ENCODE results near the gene MAGI3.
"Not testable (repeated sequence)": the region's sequence is repeated elsewhere in the genome, so short reads cannot be mapped to it uniquely, and the experiment has no call there.

Gene MAGI3

DNA sequence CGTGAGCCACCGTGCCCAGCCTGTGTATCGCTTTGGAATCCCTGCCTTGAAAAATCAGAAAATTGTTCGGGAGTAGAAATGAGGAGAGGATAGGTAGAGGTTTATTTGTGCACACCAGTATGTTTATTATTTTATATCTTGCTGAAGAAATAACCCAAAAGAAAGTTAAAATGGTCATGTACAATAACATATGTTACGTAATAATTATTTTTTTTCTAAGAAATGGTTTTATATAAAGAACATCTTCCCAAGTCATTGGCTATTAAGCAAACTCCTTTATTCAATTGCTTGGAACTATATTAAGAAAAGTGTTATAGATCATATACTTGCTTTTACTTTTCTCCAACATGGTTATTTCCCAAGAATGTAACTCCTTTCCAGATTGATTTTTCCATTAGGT is 197.2 kb downstream of the MAGI3 start:
- no peak for DNase-seq

DNA sequence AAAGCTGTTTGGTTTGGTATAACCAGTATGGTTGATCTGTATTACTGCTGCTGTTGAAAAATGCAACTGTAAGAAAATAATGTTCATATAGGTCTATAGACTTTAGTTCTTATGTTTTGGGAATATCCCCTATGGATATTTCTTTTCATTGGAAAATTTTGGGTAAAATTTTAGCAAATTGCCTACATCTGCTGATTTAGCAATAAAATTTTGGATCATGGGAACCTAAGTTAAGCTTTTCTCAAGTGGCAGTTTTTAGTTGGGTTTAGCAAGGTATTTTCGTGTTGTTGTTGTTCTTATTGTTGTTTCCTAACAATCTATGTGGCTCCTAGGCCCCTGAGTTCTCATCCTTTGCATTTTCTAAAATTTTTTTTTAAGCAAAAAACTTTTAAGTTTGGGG is 201.9 kb downstream of the MAGI3 start:
- DNase-seq: no peak

DNA sequence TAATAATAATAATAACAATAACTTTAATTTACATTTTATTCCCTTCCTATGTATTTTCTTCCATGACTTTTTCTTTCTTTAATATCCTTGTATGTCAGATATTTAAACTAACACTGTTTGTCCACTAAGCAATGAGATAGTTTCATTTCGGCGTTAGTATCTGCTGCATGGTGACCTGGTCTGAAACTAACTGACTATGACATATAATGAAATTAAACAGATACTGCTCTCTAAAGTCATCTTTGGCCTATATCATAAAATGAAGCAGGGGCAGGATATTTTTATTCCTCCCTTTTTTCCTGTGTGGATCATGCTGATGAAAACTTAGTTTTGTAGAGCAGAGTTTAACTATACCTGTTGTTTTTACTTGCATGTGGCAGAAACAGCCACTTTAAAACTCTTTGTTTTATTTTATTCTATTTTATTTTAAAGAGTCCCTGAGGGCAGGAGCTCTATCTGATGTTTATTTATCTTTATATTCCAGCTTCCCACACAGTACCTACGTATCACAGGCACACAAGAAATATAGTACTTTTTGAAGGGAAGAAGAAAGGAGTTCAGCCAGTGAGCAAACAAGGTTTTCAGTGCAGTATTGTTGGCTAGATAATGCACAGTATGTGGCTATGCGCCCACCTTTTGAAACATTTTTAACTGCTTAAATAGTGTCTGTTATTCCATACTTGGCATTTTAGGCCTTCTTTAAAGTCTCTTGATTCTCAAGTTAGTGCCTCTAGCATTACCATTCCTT is 203.4 kb downstream of the MAGI3 start:
- DNase-seq: no peak

DNA sequence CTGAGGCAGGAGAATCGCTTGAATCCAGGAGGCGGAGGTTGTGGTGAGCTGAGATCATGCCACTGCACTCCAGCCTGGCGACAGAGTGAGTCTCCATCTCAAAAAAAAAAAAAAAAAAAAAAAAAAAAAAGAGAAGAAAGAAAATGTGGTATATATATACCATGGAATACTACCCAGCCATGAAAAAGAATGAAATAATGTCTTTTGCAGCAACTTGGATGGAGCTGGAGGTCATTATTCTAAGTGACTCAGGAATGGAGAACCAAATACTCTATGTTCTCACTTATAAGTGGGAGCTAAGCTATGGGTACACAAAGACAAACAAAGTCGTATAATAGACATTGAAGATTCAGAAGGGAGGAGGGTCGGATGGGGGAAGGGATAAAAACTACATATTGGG is 214.2 kb downstream of the MAGI3 start:
- DNase-seq: not testable (repeated sequence)

DNA sequence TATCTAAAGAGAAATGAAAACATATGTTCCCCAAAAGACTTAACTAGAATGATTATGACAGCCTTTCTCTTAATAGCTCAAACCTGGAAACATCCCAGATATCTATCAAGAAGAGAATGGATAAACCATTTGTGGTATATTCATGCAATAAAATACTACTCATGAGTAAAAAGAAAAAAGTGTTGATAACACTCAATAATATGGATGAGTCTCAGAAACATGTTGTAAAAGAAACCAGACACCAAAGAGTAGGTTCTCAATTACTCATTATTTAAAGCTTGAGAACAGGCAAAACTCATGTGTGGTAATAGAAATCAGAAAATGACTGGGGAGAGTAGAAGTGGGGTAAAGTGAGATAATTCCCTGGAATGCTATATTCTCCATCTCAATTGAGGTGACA is 214.8 kb downstream of the MAGI3 start:
- no peak for DNase-seq

DNA sequence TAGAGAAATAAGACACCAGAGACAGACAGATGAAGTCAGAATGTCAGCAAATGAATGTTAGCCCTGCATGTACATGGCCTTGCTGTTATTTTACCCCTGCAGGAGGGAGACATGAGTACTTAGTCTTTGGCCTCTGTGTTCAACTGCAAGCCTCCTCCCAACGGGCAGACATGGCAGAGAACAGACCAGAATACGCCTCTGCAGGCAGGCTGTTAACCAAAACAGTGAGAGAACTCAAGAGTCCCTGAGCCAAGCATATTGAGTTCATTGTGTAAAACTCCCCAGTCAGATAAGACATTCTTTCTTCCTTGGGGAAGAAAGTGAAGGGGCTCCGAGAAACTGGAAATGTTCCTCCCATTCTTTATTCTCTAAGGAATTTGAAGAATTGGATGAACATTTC is 218.1 kb downstream of the MAGI3 start:
- no peak for DNase-seq

DNA sequence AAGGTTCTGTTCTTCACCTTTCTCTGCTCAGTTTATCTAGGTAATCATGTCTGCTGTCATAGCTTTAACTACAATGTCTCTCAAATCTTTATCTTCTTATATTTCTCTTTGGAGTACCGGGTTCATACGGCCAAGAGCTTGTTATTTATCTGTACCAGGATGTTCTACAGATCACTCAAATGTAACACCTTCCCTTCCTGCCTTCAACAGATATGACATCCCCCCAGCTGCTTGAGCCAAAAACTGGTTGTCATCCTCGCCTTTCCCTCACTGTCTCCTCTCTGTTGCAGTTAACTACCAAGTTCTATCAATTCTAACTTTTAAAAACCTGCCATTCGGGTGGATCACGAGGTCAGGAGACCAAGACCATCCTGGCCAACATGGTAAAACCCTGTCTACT is 220.1 kb downstream of the MAGI3 start:
- no peak for DNase-seq

DNA sequence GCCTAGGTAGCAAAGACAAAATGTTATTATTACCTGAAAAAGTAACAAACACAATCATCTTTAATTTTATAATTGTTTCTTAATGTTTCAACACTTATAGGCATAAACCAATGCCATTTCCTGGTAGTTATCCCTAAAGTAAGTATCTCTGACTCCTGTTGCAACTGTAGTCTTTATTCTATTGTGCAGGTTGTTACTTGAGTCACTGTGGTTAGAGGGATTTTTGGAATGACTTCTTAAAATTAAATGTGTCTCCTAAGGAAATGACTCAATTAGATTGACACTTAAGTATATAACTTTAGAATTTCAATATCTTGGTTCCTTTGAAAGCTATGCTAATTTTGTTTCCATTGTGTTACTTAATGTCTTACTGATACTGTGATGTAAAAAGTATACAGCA is 225.1 kb downstream of the MAGI3 start:
- no peak for DNase-seq

DNA sequence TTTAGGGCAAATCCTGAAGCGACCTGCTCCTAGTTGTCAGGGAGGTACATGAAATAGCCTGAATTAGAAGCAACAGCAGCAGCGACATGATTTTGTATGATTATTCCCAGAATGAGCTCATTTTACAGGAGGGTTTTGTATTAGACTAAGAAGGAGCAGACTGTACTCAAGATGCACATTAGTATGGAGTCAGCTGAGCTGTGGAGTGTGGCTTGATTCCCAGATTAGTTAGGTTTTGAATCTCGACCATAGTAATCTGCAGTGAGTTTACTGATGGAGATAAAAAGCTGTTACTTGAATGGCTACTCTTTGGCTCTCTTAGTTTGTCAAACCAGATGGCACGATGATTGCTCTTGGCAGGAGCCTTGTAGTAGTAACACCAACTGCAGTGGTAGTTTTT is 225.8 kb downstream of the MAGI3 start:
- DNase-seq: no peak

DNA sequence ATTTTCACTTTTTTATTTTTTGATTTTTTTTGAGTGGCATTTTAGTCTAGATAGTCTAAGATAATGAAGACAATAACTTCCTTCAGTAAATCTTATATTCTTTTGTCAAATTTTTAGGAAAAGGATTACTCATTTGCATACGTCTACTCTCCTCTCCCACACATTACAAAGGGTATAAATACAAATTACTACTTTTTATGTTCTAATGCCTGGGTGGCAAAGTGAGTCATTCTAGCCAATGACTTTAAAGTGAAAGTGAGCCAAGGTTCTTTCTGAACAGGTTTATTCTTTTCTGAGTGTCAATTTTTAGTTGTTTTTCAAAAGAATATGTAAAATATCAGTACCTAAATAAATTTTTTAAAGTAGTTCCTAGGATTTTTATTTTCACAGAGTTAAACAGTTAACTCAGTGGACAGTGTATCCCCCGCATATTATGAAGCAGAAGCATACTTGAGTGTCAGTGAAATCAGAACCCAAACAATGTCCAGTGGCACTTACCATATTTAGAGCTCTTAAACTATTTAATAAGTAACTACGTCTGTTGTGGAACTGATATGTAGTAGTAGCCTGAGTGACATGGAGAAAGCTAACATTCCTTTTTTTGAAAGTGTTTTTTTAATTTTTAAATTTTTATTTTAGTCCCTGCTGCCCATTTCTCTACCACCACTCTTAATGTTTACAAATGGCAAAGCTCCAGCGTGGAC is 227.3 kb downstream of the MAGI3 start:
- no peak for DNase-seq

DNA sequence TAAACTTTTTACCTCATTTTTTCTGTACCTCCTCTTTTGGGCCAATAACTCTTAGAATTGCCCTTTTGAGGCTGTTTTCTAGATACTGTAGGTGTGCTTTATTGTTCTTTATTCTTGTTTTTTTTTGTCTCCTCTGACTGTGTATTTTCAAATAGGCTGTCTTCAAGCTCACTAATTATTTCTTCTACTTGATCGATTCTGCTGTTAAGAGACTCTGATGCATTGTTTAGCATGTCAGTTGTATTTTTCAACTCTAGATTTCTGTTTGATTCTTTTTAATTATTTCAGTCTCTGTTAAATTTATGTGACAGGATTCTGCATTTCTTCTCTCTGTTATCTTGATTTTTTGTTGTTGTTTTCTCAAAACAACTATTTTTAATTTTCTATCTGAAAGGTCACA is 238.7 kb downstream of the MAGI3 start:
- DNase-seq: no peak

DNA sequence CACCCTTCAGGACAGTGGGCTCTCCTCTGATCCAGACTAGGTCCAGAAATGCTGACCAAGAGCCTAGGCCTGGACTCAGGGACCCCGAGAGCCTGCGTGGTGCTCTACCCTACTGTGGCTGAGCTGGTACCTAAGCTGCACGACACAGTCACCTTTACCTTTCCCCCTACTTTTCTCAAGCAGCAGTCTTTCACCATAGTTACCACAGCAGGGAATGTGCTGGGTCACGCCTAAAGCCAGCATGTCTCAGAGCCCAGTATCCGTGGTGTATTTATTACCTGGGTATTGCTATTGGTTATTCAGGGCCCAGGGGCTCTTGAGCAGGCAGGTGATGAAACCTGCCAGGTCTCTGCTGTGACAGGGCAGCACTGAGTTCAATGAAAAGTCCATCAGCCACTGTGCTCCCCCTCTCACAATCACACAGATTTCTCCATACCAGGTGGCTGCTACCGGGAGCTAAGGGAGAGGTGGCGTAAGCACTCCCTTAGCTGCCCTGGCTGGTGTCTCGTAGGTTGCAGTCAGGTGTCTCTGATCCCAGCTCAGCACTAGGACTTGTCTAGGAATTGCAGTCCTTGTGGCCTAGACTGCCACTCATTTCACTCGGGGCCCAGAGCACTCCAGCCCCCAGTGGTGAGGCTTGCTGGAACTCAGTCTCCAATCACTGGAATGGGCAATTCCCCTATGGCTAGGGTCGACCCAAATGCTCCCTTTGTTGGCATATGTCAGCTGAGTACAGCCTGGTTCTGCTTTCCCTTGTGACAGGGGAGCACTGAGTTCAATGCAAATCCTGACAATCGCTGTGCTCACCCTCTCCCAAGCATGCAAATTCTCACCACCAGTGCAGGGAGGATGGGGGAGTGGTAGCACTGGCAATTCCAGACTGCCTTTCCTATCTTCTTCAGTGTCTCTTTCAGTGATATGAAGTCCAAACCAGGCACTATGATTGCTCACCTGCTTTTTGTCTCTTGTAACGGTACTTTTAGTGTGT is 240.3 kb downstream of the MAGI3 start:
- no peak for DNase-seq

DNA sequence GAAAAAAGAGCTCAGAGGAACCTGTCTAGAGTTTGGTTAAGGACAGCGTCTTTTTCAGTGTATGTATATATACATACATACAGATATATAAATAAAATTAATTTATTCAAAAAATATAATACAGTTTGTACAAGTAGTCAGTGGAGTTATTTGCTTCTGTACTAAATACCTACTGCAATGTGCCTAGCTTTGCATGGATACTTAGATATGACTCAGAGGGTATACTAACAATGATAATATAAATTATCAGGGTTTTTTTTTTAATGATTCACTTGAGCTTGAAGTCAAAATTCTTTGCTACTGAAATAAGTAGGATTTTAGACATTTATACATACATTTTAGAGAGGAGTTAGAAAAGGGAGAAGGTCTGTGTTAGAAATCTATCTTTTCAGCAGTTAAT is 251.1 kb downstream of the MAGI3 start:
- DNase-seq: no peak

DNA sequence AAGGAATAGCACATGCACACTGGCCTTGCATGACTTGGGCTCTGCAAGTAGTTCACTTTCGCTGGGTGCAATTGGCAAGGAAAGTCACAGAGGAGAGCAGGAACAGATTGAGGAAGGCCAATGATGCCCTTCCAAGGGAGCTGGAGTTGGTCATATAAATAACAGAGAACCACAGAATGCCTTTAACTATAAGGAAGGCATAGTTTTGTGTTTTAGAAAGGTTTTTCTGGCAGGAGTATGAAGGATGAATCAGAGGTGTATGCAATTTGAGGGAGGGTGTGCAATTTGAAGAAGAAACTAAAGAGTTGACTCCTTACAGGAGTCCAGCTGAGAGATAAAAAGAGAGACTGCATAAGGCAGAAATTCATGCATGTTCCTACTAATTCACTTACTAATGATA is 256.8 kb downstream of the MAGI3 start:
- DNase-seq: no peak

DNA sequence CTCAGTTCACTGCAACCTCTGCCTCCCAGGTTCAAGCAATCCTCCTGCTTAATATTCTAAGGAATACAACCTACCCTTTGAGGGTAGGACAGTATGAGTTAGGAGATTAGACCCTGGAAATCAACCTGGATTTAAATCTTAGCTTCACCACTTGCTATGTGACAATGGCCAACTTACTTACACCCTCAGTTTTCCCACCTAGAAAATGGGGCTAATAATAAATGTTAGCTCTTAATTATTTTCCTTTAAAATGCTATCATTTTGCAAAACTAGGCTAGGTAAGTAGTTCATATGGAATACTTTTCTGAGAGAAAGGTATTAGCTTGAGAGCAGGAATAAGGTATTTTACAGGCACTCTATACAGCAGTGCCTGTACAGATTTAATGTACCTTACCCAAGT is 258.2 kb downstream of the MAGI3 start:
- DNase-seq: no peak

DNA sequence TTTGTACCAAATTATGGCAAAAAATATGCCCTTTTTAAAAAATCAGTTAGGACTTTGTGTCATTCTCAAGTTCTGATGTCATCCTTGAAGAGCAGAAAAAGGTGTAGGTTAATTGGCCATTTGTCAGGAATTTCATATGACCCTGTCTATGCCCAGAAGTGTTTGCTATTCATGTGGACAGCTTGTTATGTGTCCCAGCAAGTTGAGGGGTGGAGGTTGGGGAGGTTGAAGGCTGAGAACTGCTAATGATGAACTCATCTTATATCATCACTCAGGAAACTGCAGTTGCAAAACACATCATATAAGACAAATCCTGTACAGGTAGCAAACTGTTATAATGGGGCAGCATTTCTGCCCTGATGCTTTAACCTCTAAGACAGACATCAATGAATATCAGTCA is 262.5 kb downstream of the MAGI3 start:
- no peak for DNase-seq

DNA sequence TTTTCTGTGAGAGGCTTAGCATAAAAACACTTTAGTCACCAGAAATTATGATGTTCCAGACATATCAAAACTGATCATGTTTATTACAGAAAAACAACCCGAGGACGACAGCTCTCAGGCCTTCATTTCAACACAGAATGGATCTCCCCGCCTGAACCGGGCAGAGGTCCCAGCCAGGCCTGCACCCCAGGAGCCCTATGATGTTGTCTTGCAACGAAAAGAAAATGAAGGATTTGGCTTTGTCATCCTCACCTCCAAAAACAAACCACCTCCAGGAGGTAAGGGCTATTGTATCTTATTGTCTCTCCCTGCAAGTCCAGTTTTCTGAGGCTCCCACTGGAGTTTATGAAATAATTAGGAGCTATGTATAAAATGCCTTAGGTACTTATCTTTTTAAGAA is 263.4 kb downstream of the MAGI3 start:
- no peak for DNase-seq

DNA sequence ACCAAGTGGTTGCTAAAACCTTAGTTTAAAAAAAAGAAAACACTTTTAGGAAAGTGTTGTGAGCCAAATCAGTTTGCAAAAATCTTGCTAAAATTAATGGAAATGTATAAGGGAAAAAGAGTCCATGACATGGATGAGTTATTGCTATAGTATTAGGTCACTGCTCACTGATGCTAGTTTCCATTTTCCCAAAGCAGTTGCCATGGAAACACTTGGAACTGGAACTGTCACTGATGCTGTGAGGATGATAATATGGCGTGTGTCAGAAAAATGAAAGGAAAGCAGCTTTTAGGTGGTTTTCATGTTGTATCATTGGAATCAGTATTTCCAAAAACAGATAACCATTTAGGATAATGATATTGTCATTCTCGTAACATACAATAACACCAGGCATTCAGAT is 264.6 kb downstream of the MAGI3 start:
- peak; percentile 14 for DNase-seq

DNA sequence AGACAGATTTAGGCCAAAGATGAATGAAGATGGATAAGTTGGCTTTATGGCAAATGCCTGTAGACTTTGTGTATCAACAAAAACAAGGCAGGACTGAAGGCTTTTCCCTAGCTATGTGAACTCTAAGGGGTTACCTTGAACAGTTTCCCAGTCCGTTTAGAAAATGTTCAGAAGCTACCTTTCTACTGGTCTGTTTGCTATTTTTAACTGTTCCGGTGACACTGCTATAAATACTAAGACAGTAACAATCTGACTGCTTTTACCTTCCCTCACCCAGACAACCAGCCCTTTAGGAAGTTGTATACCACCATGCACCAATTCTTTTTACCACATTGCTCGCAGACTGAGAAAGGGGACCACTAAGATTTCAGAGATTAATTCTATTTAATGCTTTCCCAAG is 266.8 kb downstream of the MAGI3 start:
- no peak for DNase-seq

DNA sequence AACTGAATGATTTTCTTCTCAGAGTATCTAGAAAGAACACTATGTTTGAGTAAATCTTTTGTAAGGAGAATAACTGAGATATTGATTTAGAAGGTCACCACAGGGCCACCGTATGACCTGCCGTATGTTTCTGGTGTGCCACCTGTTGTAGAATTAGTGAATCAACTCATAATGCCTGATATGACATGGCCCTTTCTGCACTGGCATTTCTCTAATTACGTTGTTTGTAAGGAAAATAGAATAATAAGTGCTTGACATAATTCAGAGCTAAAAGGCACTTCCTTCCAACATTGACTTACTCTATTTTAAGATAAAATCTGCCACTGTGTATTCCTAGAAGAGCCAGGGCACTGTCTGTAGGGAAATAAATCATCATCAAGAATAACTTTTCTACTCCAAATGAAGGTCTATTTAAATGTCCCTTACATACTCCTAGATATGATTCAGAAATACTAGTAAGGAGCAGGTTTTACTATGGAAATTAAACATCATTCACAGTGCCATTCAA is 267.3 kb downstream of the MAGI3 start:
- DNase-seq: no peak

DNA sequence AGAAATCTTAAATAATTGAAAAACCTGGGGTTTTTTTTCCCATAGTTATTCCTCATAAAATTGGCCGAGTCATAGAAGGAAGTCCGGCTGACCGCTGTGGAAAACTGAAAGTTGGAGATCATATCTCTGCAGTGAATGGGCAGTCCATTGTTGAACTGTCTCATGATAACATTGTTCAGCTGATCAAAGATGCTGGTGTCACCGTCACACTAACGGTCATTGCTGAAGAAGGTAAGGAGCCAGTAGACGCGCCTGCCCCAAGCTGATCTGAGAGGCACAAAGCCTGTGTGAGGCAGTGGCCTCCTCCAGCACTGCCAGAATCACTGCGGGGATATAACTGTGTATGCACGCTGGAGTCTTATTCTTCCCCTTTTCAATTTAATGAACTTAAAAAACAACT is 268.7 kb downstream of the MAGI3 start:
- no peak for DNase-seq

DNA sequence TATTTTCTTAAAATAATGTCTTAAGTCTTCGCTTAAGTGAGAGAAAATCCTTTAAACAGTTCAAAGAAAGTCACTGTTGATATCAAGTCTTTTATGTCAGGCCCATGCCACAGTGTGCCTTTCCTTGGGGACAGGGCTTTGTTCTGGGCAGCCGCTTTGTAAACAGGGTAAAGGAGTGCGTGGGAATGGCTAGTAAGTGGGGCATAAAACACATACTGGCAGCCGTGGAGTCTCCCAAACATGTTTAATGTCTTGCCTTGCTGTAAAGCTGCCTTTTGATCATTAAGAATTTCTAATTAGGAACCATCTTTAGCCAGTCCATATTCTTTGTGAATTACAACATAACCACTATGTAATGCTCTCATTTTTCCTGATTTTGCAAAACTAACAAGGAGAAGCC is 269.2 kb downstream of the MAGI3 start:
- DNase-seq: no peak

DNA sequence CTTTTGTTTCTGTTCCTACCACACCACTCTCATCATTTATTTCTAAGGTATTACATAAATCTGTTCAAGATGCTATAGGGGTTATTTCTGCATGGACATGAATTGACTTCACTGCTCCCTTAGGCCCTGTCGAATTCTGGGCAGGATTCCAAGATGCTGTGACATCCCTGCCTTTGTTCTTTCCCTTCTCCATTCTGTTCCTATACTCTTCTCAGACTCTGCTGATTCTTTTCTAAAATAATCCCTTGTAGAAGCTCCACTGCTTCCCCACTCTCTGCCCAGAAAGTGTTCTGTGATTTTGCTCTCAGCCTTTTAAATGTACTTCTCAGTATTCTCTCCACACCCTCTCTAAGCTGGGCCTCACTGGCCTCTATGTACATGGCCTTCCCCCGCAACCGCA is 269.8 kb downstream of the MAGI3 start:
- DNase-seq: peak; percentile 37

Measured in midbrain (tissue), 1 donor.